Subcutaneous adipose tissue (tissue), 4 donors: ENCODE measurements around the gene GOSR1. TPM values are rescaled to one million over a fixed set of nuclear protein-coding genes. Genes with fewer than 3 reads are reported as not detected.

Experiments used
- CTCF ChIP-seq: fragments of 450-650 bp; IDR thresholded peaks from one replicate; pipeline ENCODE4 v1.5.1; 2016; ENCODE audit warnings: low read depth, mild to moderate bottlenecking, control low read depth, antibody characterized with exemption, moderate library complexity
- total RNA-seq, 4 donors: library from RNA; depleted of rRNA; stranded (reverse); fragments of >200 nt; gene quantifications; one replicate each; pipeline ENCODE4 v1.1.0, GENCODE V29; 2016

The GOSR1 gene
- total RNA-seq, 4 donors from 2014 or later = 32.8 to 77.9 (median 36.6) TPM

- TF ChIP-seq CTCF = no peak
Observed at GRCh38 chr17:30521766-30522165, 44.6 kb downstream of the GOSR1 start.

GRCh38 chr17:30524847-30525246 is 47.6 kb downstream of the GOSR1 start:
- TF ChIP-seq CTCF = no peak

GRCh38 chr17:30526401-30526800 is 49.2 kb downstream of the GOSR1 start:
- no peak for TF ChIP-seq CTCF

- no peak for TF ChIP-seq CTCF
Observed at GRCh38 chr17:30530346-30531025, 53.3 kb downstream of the GOSR1 start.

GRCh38 chr17:30532871-30533270 is 55.7 kb downstream of the GOSR1 start:
- no peak for TF ChIP-seq CTCF

GRCh38 chr17:30534298-30534697 is 57.1 kb downstream of the GOSR1 start:
- TF ChIP-seq CTCF = no peak

GRCh38 chr17:30534938-30535921 is 58.0 kb downstream of the GOSR1 start:
- TF ChIP-seq CTCF = no peak
